WTC11 (cell line): ENCODE data around the gene SH3PXD2A. TPM values are rescaled to one million over a fixed set of nuclear protein-coding genes. Genes with fewer than 3 reads are reported as not detected.
A peak's percentile ranks its signal among the peaks of the same experiment; 100 is the strongest.

ENCODE experiments used
- ATAC-seq: fragments of 200-7000 bp; cut with Tn5 transposase; 2 replicates; pipeline ENCODE4 v1.10.0; 2021; ENCODE audit warnings: mild to moderate bottlenecking, moderate library complexity
- CTCF ChIA-PET: fragments of 300-600 bp; sonication (Branson Sonifier 250); formaldehyde crosslinking; loops from one replicate; lab custom pipeline; 2021; ENCODE audit warnings: antibody characterized with exemption; lab: Charles Lee
- POLR2A ChIA-PET: fragments of 350-600 bp; sonication (Branson Sonifier 250); formaldehyde crosslinking; loops from one replicate; lab custom pipeline; 2021; ENCODE audit warnings: antibody characterized with exemption; lab: Charles Lee
- DNase-seq: peaks from one replicate; pipeline ENCODE4 v3.0.0; 2021; ENCODE audit warnings: low spot score
- H3K27ac Mint-ChIP-seq: 2 replicates; pipeline ENCODE4 v1.8.0; 2021; ENCODE audit warnings: mixed read lengths
- H3K27me3 Mint-ChIP-seq: 2 replicates; pipeline ENCODE4 v1.8.0; 2021; ENCODE audit warnings: low read depth, mild to moderate bottlenecking, moderate library complexity, mixed read lengths
- H3K36me3 Mint-ChIP-seq: 2 replicates; pipeline ENCODE4 v1.8.0; 2021; ENCODE audit warnings: mixed read lengths
- H3K4me1 Mint-ChIP-seq: 2 replicates; pipeline ENCODE4 v1.8.0; 2022; ENCODE audit warnings: mixed read lengths
- H3K4me3 Mint-ChIP-seq: 2 replicates; pipeline ENCODE4 v1.8.0; 2021; ENCODE audit warnings: mild to moderate bottlenecking, moderate library complexity, mixed read lengths
- H3K9me3 Mint-ChIP-seq: 2 replicates; pipeline ENCODE4 v1.8.0; 2021; ENCODE audit warnings: mixed read lengths
- AFF4 ChIP-seq: sonication (generic); formaldehyde crosslinking; IDR thresholded peaks from 2 replicates; pipeline ENCODE4 v1.8.1; 2023; ENCODE audit warnings: mild to moderate bottlenecking, missing genetic modification reagents, borderline replicate concordance
- AR ChIP-seq: fragments of 250-450 bp; sonication (Bioruptor Pico); IDR thresholded peaks from 2 replicates; pipeline ENCODE4 v1.9.0; 2021; ENCODE audit warnings: mild to moderate bottlenecking
- ATF1 ChIP-seq: sonication (generic); formaldehyde crosslinking; IDR thresholded peaks from 2 replicates; pipeline ENCODE4 v1.8.1; 2023; ENCODE audit warnings: mild to moderate bottlenecking, moderate library complexity, missing genetic modification reagents
- CREB1 ChIP-seq: sonication (generic); formaldehyde crosslinking; IDR thresholded peaks from 2 replicates; pipeline ENCODE4 v1.8.0; 2023; ENCODE audit warnings: mild to moderate bottlenecking, missing genetic modification reagents
- FOXK1 ChIP-seq: sonication (generic); formaldehyde crosslinking; IDR thresholded peaks from 2 replicates; pipeline ENCODE4 v1.8.0; 2022; ENCODE audit warnings: mild to moderate bottlenecking, moderate library complexity, missing genetic modification reagents
- HMGXB4 ChIP-seq: sonication (generic); formaldehyde crosslinking; IDR thresholded peaks from 2 replicates; pipeline ENCODE4 v1.8.1; 2023; ENCODE audit warnings: mild to moderate bottlenecking, moderate library complexity, missing genetic modification reagents
- KAT7 ChIP-seq: sonication (generic); formaldehyde crosslinking; IDR thresholded peaks from 2 replicates; pipeline ENCODE4 v1.8.1; 2023; ENCODE audit warnings: missing genetic modification reagents, mild to moderate bottlenecking, borderline replicate concordance
- MLX ChIP-seq: sonication (generic); formaldehyde crosslinking; IDR thresholded peaks from 2 replicates; pipeline ENCODE4 v1.8.1; 2023; ENCODE audit warnings: mild to moderate bottlenecking, missing genetic modification reagents, moderate library complexity
- MYBL2 ChIP-seq: sonication (generic); formaldehyde crosslinking; IDR thresholded peaks from 2 replicates; pipeline ENCODE4 v1.8.1; 2023; ENCODE audit warnings: mild to moderate bottlenecking, moderate library complexity, missing genetic modification reagents
- NFYB ChIP-seq: sonication (generic); formaldehyde crosslinking; conservative IDR thresholded peaks from 2 replicates; pipeline ENCODE4 v1.8.0; 2022; ENCODE audit warnings: low read depth, missing genetic modification reagents
- ZNF138 ChIP-seq: sonication (generic); formaldehyde crosslinking; conservative IDR thresholded peaks from 2 replicates; pipeline ENCODE4 v1.8.1; 2022; ENCODE audit warnings: mild to moderate bottlenecking, moderate library complexity, missing genetic modification reagents
- ZNF281 ChIP-seq: sonication (generic); formaldehyde crosslinking; IDR thresholded peaks from 2 replicates; pipeline ENCODE4 v1.8.0; 2023; ENCODE audit warnings: mild to moderate bottlenecking, missing genetic modification reagents
- total RNA-seq: library from RNA; stranded (reverse); gene quantifications from 3 replicates; pipeline ENCODE4 v1.2.3, GENCODE V29; 2021

Gene SH3PXD2A
- total RNA-seq, 1 experiment from 2014 or later = 15.7 TPM

- CTCF ChIA-PET = interaction anchor here (0.7 to 0.8 kb wide), 2 partner anchors 28 to 120 kb away, joined by 4 read pairs; no protein-coding TSS in a partner anchor
- Mint-ChIP-seq H3K4me1 (peaks cover 33% of the 10 kb centered on the region), H3K27ac (no peak overlapping the region), H3K4me3 (no peak overlapping the region), H3K9me3 (no peaks in the 10 kb centered on the region), H3K36me3 (no peaks in the 10 kb centered on the region), H3K27me3 (no peaks in the 10 kb centered on the region; the same call in 1 of the 2 replicates)
- POLR2A ChIA-PET = interaction anchor here (0.8 kb wide), 1 partner anchor 48 kb away, joined by 3 read pairs; no protein-coding TSS in a partner anchor
- ATAC-seq (peak; percentile 23; the same call in 1 of the 2 replicates), DNase-seq (no peak)
- no peak for TF ChIP-seq FOXK1 (CRISPR knock-in tag)
- TF ChIP-seq NFYB = no peak
- no peak for TF ChIP-seq ZNF138
- TF ChIP-seq HMGXB4 (CRISPR knock-in tag) = no peak
- TF ChIP-seq MYBL2 (CRISPR knock-in tag) = no peak
- no peak for TF ChIP-seq AFF4
- no peak for TF ChIP-seq AR
- no peak for TF ChIP-seq ZNF281 (CRISPR knock-in tag)
- no peak for TF ChIP-seq CREB1
- TF ChIP-seq KAT7 (CRISPR knock-in tag) = no peak
- no peak for TF ChIP-seq ATF1 (CRISPR knock-in tag)
- TF ChIP-seq MLX (CRISPR knock-in tag) = no peak
Observed at GRCh38 chr10:103820101-103821062, 35.0 kb downstream of the SH3PXD2A start.
